ENCODE data around the gene KRT6B. TPM values are rescaled to one million over a fixed set of nuclear protein-coding genes. Genes with fewer than 3 reads are reported as not detected.

KRT6B gene
- total and polyA plus RNA-seq, 2 experiments from 2014 or later: not detected

DNA sequence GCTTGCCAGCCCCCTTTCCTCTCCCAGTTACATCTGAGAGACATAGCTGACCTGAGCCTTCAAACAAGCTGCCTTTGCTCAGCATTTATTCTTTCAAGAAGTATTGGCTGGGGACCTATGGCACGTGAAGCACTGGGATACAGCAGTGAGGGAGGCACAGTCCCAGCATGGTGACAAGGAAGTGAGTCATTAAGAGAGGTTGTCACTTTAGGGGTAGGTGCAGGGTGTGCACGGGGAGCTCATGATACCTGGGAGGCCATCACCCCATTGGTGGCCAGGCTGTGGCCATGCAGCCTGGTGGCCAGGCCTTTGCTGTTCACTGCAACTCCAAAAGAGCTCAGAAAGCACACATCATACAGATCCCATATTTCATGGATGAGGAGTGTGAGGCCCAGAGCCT lies 12.1 kb downstream of the KRT6B start (continued):
- TF ChIP-seq, protein P1, sequence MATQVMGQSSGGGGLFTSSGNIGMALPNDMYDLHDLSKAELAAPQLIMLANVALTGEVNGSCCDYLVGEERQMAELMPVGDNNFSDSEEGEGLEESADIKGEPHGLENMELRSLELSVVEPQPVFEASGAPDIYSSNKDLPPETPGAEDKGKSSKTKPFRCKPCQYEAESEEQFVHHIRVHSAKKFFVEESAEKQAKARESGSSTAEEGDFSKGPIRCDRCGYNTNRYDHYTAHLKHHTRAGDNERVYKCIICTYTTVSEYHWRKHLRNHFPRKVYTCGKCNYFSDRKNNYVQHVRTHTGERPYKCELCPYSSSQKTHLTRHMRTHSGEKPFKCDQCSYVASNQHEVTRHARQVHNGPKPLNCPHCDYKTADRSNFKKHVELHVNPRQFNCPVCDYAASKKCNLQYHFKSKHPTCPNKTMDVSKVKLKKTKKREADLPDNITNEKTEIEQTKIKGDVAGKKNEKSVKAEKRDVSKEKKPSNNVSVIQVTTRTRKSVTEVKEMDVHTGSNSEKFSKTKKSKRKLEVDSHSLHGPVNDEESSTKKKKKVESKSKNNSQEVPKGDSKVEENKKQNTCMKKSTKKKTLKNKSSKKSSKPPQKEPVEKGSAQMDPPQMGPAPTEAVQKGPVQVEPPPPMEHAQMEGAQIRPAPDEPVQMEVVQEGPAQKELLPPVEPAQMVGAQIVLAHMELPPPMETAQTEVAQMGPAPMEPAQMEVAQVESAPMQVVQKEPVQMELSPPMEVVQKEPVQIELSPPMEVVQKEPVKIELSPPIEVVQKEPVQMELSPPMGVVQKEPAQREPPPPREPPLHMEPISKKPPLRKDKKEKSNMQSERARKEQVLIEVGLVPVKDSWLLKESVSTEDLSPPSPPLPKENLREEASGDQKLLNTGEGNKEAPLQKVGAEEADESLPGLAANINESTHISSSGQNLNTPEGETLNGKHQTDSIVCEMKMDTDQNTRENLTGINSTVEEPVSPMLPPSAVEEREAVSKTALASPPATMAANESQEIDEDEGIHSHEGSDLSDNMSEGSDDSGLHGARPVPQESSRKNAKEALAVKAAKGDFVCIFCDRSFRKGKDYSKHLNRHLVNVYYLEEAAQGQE (IDR thresholded peaks at IDR 0.05; ENCODE audit: unreplicated experiment): no peak
- TF ChIP-seq CREB1 (CRISPR knock-in tag; IDR thresholded peaks at IDR 0.05; ENCODE audit: low read depth) (no peak), EZH2 (IDR thresholded peaks at IDR 0.05; ENCODE audit: low read depth, unreplicated experiment) (no peak), ZNF462 (CRISPR knock-in tag; IDR thresholded peaks at IDR 0.05) (no peak)

- H3K9me3 Mint-ChIP-seq: no peaks in the 10 kb centered on the region; the same call in 2 of the 3 replicates
- H3K9me2 ChIP-seq (ENCODE audit: insufficient read depth): peaks cover 8% of the 10 kb centered on the region; the same call in 1 of the 2 replicates
- H3K4me3 ChIP-seq: no peak overlapping the region
- H4K20me1 ChIP-seq (replicated peaks; ENCODE audit: insufficient read depth): no peaks in the 10 kb centered on the region
- H3K4me2 ChIP-seq: no peak overlapping the region
- H3K4me1 Mint-ChIP-seq: peaks cover 17% of the 10 kb centered on the region
- peaks cover 3% of the 10 kb centered on the region for H3K27me3 Mint-ChIP-seq (ENCODE audit: insufficient read depth, low read depth, poor library complexity)
- H3K36me3 Mint-ChIP-seq (ENCODE audit: low read depth): no peaks in the 10 kb centered on the region
- H3K27ac ChIP-seq (ENCODE audit: low read depth): no peak overlapping the region
- no peak for DNase-seq (ENCODE audit: low spot score)
- H3K79me2 ChIP-seq (replicated peaks; ENCODE audit: insufficient read depth): no peaks in the 10 kb centered on the region
- H3K27ac Mint-ChIP-seq: no peak overlapping the region
- no peaks in the 10 kb centered on the region for H3F3A ChIP-seq (replicated peaks; ENCODE audit: low read depth)
- no peaks in the 10 kb centered on the region for H3K36me3 ChIP-seq (ENCODE audit: insufficient read depth)
- ATAC-seq: no peak
- no peaks in the 10 kb centered on the region for H3K27me3 ChIP-seq (ENCODE audit: insufficient read depth)
- H2AFZ ChIP-seq: no peak overlapping the region
- no peak overlapping the region for H3K4me3 Mint-ChIP-seq
- peaks cover 5% of the 10 kb centered on the region; the same call in 1 of the 2 replicates for H3K4me1 ChIP-seq (ENCODE audit: insufficient read depth)
- TF ChIP-seq EZH2 (IDR thresholded peaks at IDR 0.05; ENCODE audit: low read depth, unreplicated experiment) (no peak), ETS1 (IDR thresholded peaks at IDR 0.05) (no peak), JUNB (IDR thresholded peaks at IDR 0.05; ENCODE audit: unreplicated experiment) (no peak), CREB1 (CRISPR knock-in tag; IDR thresholded peaks at IDR 0.05; ENCODE audit: low read depth) (no peak)
These were observed 12.5 kb downstream of the KRT6B start for GRCh38 chr12:52439420-52439819.
